SH-SY5Y (cell line): ENCODE data around the gene RASGRF2.

Source experiments
- GATA2 ChIP-seq: IDR thresholded peaks from 2 replicates; pipeline ENCODE4 v1.6.1; 2011; ENCODE audit warnings: mild to moderate bottlenecking, low read depth, low read length
- GATA3 ChIP-seq: IDR thresholded peaks from 2 replicates; pipeline ENCODE4 v1.6.1; 2011; ENCODE audit warnings: low read depth, mild to moderate bottlenecking, low read length, moderate library complexity

DNA sequence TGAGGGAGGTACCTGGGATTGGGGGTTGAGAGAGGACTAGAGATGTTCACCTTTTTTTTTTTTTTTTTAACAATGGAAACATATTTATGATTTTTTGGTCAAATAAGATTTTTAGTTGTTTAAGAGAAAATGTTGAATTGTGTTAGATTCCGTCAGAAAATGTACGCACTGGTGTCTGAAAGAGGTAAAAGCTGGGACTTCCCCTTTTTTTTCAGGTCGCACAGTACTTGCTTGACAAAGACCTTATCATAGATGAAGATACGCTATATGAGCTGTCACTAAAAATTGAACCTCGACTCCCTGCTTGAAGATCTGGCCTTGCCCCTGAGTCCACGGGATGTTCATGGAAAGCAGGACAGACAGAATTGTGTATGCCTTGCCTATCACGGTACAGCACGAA, 265.3 kb downstream of the RASGRF2 start:
- TF ChIP-seq GATA3 (no peak), GATA2 (no peak)
